Measurements from ENCODE around the gene EQTN. TPM values are rescaled to one million over a fixed set of nuclear protein-coding genes. Genes with fewer than 3 reads are reported as not detected.

Gene EQTN
- total RNA-seq, 1 experiment from 2014 or later, result not detected

DNA sequence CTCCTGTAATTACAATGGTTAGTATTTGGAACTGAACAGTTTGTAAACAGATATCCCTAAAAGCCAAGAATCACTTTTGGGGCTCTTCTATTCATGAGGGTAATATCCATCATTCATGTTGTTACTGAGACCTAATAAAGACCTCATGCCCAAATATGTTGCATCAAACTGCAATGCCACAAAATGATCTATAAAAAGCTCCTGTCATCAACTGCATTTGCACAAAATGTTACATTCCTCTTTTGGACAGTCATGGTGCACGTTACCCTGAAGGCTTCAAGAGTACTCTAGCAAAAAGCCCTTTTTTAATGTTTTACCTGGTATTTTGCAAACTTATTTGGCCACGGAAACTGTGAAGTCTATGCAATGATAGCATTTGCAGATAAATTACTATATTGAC is 14.2 kb upstream of the EQTN start:
- intact Hi-C loops (cut with micrococcal nuclease), result no loop called here
- RAD21 ChIA-PET (ENCODE audit: low non-redundant PET in 1 of 2, low total read pairs in 2 of 2, uncharacterized antibody in 2 of 2, unreplicated experiment in 2 of 2), result no interaction called here
- H3K27me3 ChIP-seq (ENCODE audit: insufficient read depth, low read length), result peaks cover 9% of the 10 kb centered on the region
- DNase-seq (ENCODE audit: low read depth, low spot score) (no peak), ATAC-seq (no peak)
- no peaks in the 10 kb centered on the region for H3K79me2 ChIP-seq (ENCODE audit: insufficient read depth, low read length)
- POLR2A ChIA-PET, result no interaction called here
- H3K27ac ChIP-seq (ENCODE audit: low read depth, low read length), result no peak overlapping the region
- no TSS peak for BruUV-seq (replicated peaks)
- no peak overlapping the region for H3K4me2 ChIP-seq (ENCODE audit: low read length)
- no peaks in the 10 kb centered on the region for H3K4me1 ChIP-seq (ENCODE audit: control insufficient read depth in 1 of 2, insufficient read depth in 2 of 2, low read length in 2 of 2)
- H3K4me3 ChIP-seq (replicated peaks in 1 of 2; ENCODE audit: low read depth in 1 of 2, low read length in 2 of 2), result no peak overlapping the region
- no peak for TF ChIP-seq EGR1 (IDR thresholded peaks at IDR 0.05; ENCODE audit: low read depth)
- H2AFZ ChIP-seq (ENCODE audit: low read depth, low read length, poor library complexity, severe bottlenecking), result no peak overlapping the region
- no peak overlapping the region for H3K9ac ChIP-seq (ENCODE audit: low read length)
- CTCF ChIA-PET, result no interaction called here
- no peaks in the 10 kb centered on the region for H3K36me3 ChIP-seq (ENCODE audit: control insufficient read depth in 1 of 2, insufficient read depth in 2 of 2, low read length in 2 of 2)
- H3K9me3 ChIP-seq (ENCODE audit: control insufficient read depth in 1 of 2, insufficient read depth in 1 of 2, low read depth in 1 of 2, low read length in 2 of 2), result no peaks in the 10 kb centered on the region
- no peaks in the 10 kb centered on the region for H4K20me1 ChIP-seq (ENCODE audit: insufficient read depth)
- no peaks in the 10 kb centered on the region for H3K9me2 ChIP-seq (ENCODE audit: insufficient read depth)

DNA sequence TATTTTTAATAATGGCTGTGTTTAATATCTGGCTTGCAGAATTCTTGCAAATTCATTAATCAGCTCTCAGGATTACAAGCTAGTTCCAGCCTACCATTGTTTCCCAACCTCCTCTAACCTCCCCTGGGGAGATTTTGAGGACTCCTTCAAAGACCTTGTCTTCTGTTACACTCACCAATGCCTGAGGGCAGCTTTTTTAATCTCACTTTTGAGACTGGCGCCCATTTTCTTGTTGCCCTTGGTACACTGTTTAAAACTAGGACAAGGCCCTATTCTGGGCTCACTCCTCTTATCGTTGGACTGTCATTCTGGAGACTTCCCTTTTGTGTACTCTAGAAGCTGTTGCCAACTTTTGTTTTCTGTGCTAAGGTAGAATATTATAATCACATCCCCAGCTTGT is 13.6 kb upstream of the EQTN start:
- POLR2A ChIA-PET, result no interaction called here
- TF ChIP-seq EGR1 (IDR thresholded peaks at IDR 0.05; ENCODE audit: low read depth) (no peak), ELF1 (IDR thresholded peaks at IDR 0.05; ENCODE audit: borderline replicate concordance, low read depth) (no peak), SRF (IDR thresholded peaks at IDR 0.05; ENCODE audit: low read depth) (no peak), CBX3 (IDR thresholded peaks at IDR 0.05; ENCODE audit: low read depth) (no peak), POLR2A (IDR thresholded peaks at IDR 0.05; ENCODE audit: borderline replicate concordance, extremely low read depth, insufficient read depth, insufficient read length) (no peak)
- TF ChIP-seq, protein P1, sequence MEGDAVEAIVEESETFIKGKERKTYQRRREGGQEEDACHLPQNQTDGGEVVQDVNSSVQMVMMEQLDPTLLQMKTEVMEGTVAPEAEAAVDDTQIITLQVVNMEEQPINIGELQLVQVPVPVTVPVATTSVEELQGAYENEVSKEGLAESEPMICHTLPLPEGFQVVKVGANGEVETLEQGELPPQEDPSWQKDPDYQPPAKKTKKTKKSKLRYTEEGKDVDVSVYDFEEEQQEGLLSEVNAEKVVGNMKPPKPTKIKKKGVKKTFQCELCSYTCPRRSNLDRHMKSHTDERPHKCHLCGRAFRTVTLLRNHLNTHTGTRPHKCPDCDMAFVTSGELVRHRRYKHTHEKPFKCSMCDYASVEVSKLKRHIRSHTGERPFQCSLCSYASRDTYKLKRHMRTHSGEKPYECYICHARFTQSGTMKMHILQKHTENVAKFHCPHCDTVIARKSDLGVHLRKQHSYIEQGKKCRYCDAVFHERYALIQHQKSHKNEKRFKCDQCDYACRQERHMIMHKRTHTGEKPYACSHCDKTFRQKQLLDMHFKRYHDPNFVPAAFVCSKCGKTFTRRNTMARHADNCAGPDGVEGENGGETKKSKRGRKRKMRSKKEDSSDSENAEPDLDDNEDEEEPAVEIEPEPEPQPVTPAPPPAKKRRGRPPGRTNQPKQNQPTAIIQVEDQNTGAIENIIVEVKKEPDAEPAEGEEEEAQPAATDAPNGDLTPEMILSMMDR (IDR thresholded peaks at IDR 0.05 in 2 of 3, conservative IDR thresholded peaks at IDR 0.05 in 1 of 3; ENCODE audit: borderline replicate concordance in 1 of 3, insufficient read depth in 1 of 3, low read depth in 2 of 3, low read length in 2 of 3), result no peak
- TF ChIP-seq, protein P2, sequence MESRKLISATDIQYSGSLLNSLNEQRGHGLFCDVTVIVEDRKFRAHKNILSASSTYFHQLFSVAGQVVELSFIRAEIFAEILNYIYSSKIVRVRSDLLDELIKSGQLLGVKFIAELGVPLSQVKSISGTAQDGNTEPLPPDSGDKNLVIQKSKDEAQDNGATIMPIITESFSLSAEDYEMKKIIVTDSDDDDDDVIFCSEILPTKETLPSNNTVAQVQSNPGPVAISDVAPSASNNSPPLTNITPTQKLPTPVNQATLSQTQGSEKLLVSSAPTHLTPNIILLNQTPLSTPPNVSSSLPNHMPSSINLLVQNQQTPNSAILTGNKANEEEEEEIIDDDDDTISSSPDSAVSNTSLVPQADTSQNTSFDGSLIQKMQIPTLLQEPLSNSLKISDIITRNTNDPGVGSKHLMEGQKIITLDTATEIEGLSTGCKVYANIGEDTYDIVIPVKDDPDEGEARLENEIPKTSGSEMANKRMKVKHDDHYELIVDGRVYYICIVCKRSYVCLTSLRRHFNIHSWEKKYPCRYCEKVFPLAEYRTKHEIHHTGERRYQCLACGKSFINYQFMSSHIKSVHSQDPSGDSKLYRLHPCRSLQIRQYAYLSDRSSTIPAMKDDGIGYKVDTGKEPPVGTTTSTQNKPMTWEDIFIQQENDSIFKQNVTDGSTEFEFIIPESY (IDR thresholded peaks at IDR 0.05; ENCODE audit: extremely low read depth, insufficient replicate concordance, low read length), result no peak
- H4K20me1 ChIP-seq (ENCODE audit: insufficient read depth), result no peaks in the 10 kb centered on the region
- no peak for ATAC-seq
- CTCF ChIA-PET, result no interaction called here
- H3K9me2 ChIP-seq (ENCODE audit: insufficient read depth), result no peaks in the 10 kb centered on the region
- no peaks in the 10 kb centered on the region for H3K79me2 ChIP-seq (ENCODE audit: insufficient read depth, low read length)
- no peaks in the 10 kb centered on the region for H3K36me3 ChIP-seq (ENCODE audit: control insufficient read depth in 1 of 2, insufficient read depth in 2 of 2, low read length in 2 of 2)
- no peak overlapping the region for H3K9ac ChIP-seq (ENCODE audit: low read length)
- RAD21 ChIA-PET (ENCODE audit: low non-redundant PET in 1 of 2, low total read pairs in 2 of 2, uncharacterized antibody in 2 of 2, unreplicated experiment in 2 of 2), result no interaction called here
- no TSS peak for BruUV-seq (replicated peaks)
- no peak overlapping the region for H3K4me2 ChIP-seq (ENCODE audit: low read length)
- no peaks in the 10 kb centered on the region for H3K4me1 ChIP-seq (ENCODE audit: control insufficient read depth in 1 of 2, insufficient read depth in 2 of 2, low read length in 2 of 2)
- no peak overlapping the region for H3K4me3 ChIP-seq (replicated peaks in 1 of 2; ENCODE audit: low read depth in 1 of 2, low read length in 2 of 2)
- no peak for DNase-seq (ENCODE audit: low read depth, low spot score)
- H3K27ac ChIP-seq (ENCODE audit: low read depth, low read length), result no peak overlapping the region
- no peaks in the 10 kb centered on the region for H3K9me3 ChIP-seq (ENCODE audit: control insufficient read depth in 1 of 2, insufficient read depth in 1 of 2, low read depth in 1 of 2, low read length in 2 of 2)
- intact Hi-C loops (cut with micrococcal nuclease), result no loop called here
- peaks cover 13% of the 10 kb centered on the region for H3K27me3 ChIP-seq (ENCODE audit: insufficient read depth, low read length)
- H2AFZ ChIP-seq (ENCODE audit: low read depth, low read length, poor library complexity, severe bottlenecking), result no peak overlapping the region

Data from HCT116 (cell line).